ENCODE measurements around the gene CA14. TPM values are rescaled to one million over a fixed set of nuclear protein-coding genes. Genes with fewer than 3 reads are reported as not detected.

CA14 gene
- polyA plus RNA-seq, 1 of the 3 experiments (the other 2 are of a cell fraction) = 0.08 TPM

GRCh38 chr1:150235294-150235851 is 22.2 kb upstream of the CA14 start:
- H3K9me2 ChIP-seq = no peaks in the 10 kb centered on the region
- peaks cover 55% of the 10 kb centered on the region for H3K79me2 ChIP-seq (ENCODE audit: insufficient read depth)
- no peaks in the 10 kb centered on the region for H4K20me1 ChIP-seq (ENCODE audit: insufficient read depth)
- 0% methylated on average over 24 of the region's 27 CpGs for WGBS (ENCODE audit: low lambda C conversion rate)
- H3K4me3 ChIP-seq (ENCODE audit: low read depth in 2 of 2, low read length in 1 of 2) = peak overlapping the region; percentile 69 to 78
- peak overlapping the region; percentile 92 for H3K4me2 ChIP-seq
- peaks cover 23% of the 10 kb centered on the region for H3F3A ChIP-seq (replicated peaks; ENCODE audit: insufficient read depth)
- TF ChIP-seq CTCF (IDR thresholded peaks at IDR 0.05) (peak; percentile 31; the same call in 1 of the 2 replicates), TAF1 (IDR thresholded peaks at IDR 0.05; ENCODE audit: borderline replicate concordance, low read depth, low read length) (no peak), YY1 (IDR thresholded peaks at IDR 0.05; ENCODE audit: low read depth) (0 out of 2 replicates have a peak, but pooled peaks have one; percentile 43)
- no peaks in the 10 kb centered on the region for H3K9me3 ChIP-seq
- no peaks in the 10 kb centered on the region for H3K27me3 ChIP-seq (ENCODE audit: insufficient read depth)
- H3K9ac ChIP-seq = peak overlapping the region; percentile 88
- DNase-seq = peak; percentile 64
- H3K4me1 ChIP-seq (ENCODE audit: control insufficient read depth in 1 of 2, insufficient read depth in 2 of 2, low read depth in 1 of 2, low read length in 1 of 2) = peaks cover 0 to 5% of the 10 kb centered on the region in 2 experiments; a peak in 2 of 4 replicates
- ChIA-PET POLR2A (interaction anchor here (0.8 kb wide), 1 partner anchor 34 kb away, joined by 3 read pairs; no protein-coding TSS in a partner anchor), CTCF (interaction anchor here (0.8 to 2.4 kb wide), 3 partner anchors 20 to 48 kb away, joined by 3 to 8 read pairs (median 4); no protein-coding TSS in a partner anchor)
- H3K27ac ChIP-seq (ENCODE audit: low read depth in 2 of 2, low read length in 1 of 2) = peak overlapping the region; percentile 81 to 91
- peaks cover 0 to 9% of the 10 kb centered on the region in 2 experiments for H3K36me3 ChIP-seq (replicated peaks in 1 of 2; ENCODE audit: control insufficient read depth in 1 of 2, insufficient read depth in 2 of 2, low read length in 1 of 2)
- peak overlapping the region; percentile 33 for H2AFZ ChIP-seq (ENCODE audit: low read depth)

GRCh38 chr1:150235852-150236613 is 21.5 kb upstream of the CA14 start, which contains the start of gene ANP32E:
TSS of gene ANP32E (minus strand) at chr1:150236112. CDS start at chr1:150235786, 326 bp downstream.
- peak within 1 kb of the TSS; percentile 69 to 78 for H3K4me3 ChIP-seq (ENCODE audit: low read depth in 2 of 2, low read length in 1 of 2)
- ChIA-PET CTCF (interaction anchor here (0.6 to 2.4 kb wide), 5 partner anchors 20 to 229 kb away, joined by 3 to 8 read pairs (median 4); no protein-coding TSS in a partner anchor), POLR2A (interaction anchor here (0.8 to 1.2 kb wide), 2 partner anchors 20 to 33 kb away, joined by 3 to 4 read pairs; no protein-coding TSS in a partner anchor)
- no peaks in the 10 kb centered on the region for H3K27me3 ChIP-seq (ENCODE audit: insufficient read depth)
- H3K36me3 ChIP-seq (replicated peaks in 1 of 2; ENCODE audit: control insufficient read depth in 1 of 2, insufficient read depth in 2 of 2, low read length in 1 of 2) = peaks cover 0 to 2% of the 10 kb centered on the region in 2 experiments
- H2AFZ ChIP-seq (ENCODE audit: low read depth) = peak within 1 kb of the TSS; percentile 86
- H4K20me1 ChIP-seq (ENCODE audit: insufficient read depth) = no peaks in the 10 kb centered on the region
- peak within 1 kb of the TSS; percentile 92 for H3K4me2 ChIP-seq
- H3F3A ChIP-seq (replicated peaks; ENCODE audit: insufficient read depth) = peaks cover 23% of the 10 kb centered on the region
- peak; percentile 95 for DNase-seq
- no peaks in the 10 kb centered on the region for H3K9me2 ChIP-seq
- H3K9me3 ChIP-seq = no peaks in the 10 kb centered on the region
- WGBS (ENCODE audit: low lambda C conversion rate) = 1% methylated on average over 33 of the region's 33 CpGs
- H3K27ac ChIP-seq (ENCODE audit: low read depth in 2 of 2, low read length in 1 of 2) = peak within 1 kb of the TSS; percentile 81 to 93
- peaks cover 0 to 5% of the 10 kb centered on the region in 2 experiments; a peak in 2 of 4 replicates for H3K4me1 ChIP-seq (ENCODE audit: control insufficient read depth in 1 of 2, insufficient read depth in 2 of 2, low read depth in 1 of 2, low read length in 1 of 2)
- H3K9ac ChIP-seq = peak within 1 kb of the TSS; percentile 88
- peaks cover 49% of the 10 kb centered on the region for H3K79me2 ChIP-seq (ENCODE audit: insufficient read depth)
- TF ChIP-seq PBX3 (IDR thresholded peaks at IDR 0.05) (peak; percentile 99), TCF12 (IDR thresholded peaks at IDR 0.05) (peak; percentile 35; the same call in 1 of the 2 replicates), REST (IDR thresholded peaks at IDR 0.05; ENCODE audit: low read depth, low read length) (peak; percentile 88), POLR2AphosphoS5 (IDR thresholded peaks at IDR 0.05; ENCODE audit: low read depth, low read length) (peak; percentile 95), RCOR1 (IDR thresholded peaks at IDR 0.05; ENCODE audit: low read length) (no peak; the same call in 1 of the 2 replicates), SIN3A (IDR thresholded peaks at IDR 0.05; ENCODE audit: borderline replicate concordance, low read depth, low read length) (peak; percentile 90), JUND (IDR thresholded peaks at IDR 0.05) (no peak), GATA2 (CRISPR knock-in tag; IDR thresholded peaks at IDR 0.05) (no peak), MEF2A (IDR thresholded peaks at IDR 0.05; ENCODE audit: borderline replicate concordance, low read depth) (no peak), USF2 (IDR thresholded peaks at IDR 0.05; ENCODE audit: borderline replicate concordance, low read depth, low read length) (no peak), IRF3 (IDR thresholded peaks at IDR 0.05; ENCODE audit: low read depth, low read length) (peak; percentile 93)
